ENCODE results near the gene SOX5. TPM values are rescaled to one million over a fixed set of nuclear protein-coding genes. Genes with fewer than 3 reads are reported as not detected.
"Not testable (repeated sequence)": the region's sequence is repeated elsewhere in the genome, so short reads cannot be mapped to it uniquely, and the experiment has no call there.

SOX5 gene
- total RNA-seq, 4 donors from 2014 or later = 1.3 to 9.6 (median 3.3) TPM

GRCh38 chr12:23830210-23830609 lies 119.3 kb downstream of the SOX5 start:
- ATAC-seq = no peak
- in situ Hi-C loops (cut with MboI; ENCODE audit: low sequenced_read_pairs in 4 of 4) = no loop called here
- TF ChIP-seq POLR2A (IDR thresholded peaks at IDR 0.05) = no peak
- no peak for TF ChIP-seq CTCF (IDR thresholded peaks at IDR 0.05 in 4 of 5, conservative IDR thresholded peaks at IDR 0.05 in 1 of 5)

GRCh38 chr12:23827353-23827752 lies 122.1 kb downstream of the SOX5 start:
- Histone ChIP-seq H3K4me3 (no peak overlapping the region), H3K9me3 (no peaks in the 10 kb centered on the region), H3K4me1 (no peaks in the 10 kb centered on the region), H3K27ac (no peak overlapping the region), H3K36me3 (no peaks in the 10 kb centered on the region), H3K27me3 (no peaks in the 10 kb centered on the region)
- no peak for DNase-seq
- ATAC-seq = no peak
- in situ Hi-C loops (cut with MboI; ENCODE audit: low sequenced_read_pairs in 4 of 4) (no loop called here), intact Hi-C loops (cut with DNase I; ENCODE audit: low total_unique reads) (no loop called here)
- no peak for TF ChIP-seq CTCF (IDR thresholded peaks at IDR 0.05 in 4 of 5, conservative IDR thresholded peaks at IDR 0.05 in 1 of 5)
- no peak for TF ChIP-seq POLR2A (IDR thresholded peaks at IDR 0.05)

More at GRCh38 chr12:23830210-23830609, 119.3 kb downstream of the SOX5 start:
- Histone ChIP-seq H3K4me1 (no peaks in the 10 kb centered on the region), H3K27me3 (no peaks in the 10 kb centered on the region), H3K4me3 (no peak overlapping the region), H3K27ac (no peak overlapping the region), H3K9me3 (no peaks in the 10 kb centered on the region), H3K36me3 (no peaks in the 10 kb centered on the region)
- intact Hi-C loops (cut with DNase I; ENCODE audit: low total_unique reads) = no loop called here
- no peak for DNase-seq

GRCh38 chr12:23825124-23825523 lies 124.3 kb downstream of the SOX5 start:
- H3K4me1 ChIP-seq; in situ Hi-C loops (cut with MboI; ENCODE audit: low sequenced_read_pairs in 4 of 4); DNase-seq; H3K4me3 ChIP-seq; intact Hi-C loops (cut with DNase I; ENCODE audit: low total_unique reads); H3K36me3 ChIP-seq; ATAC-seq; H3K27me3 ChIP-seq; H3K27ac ChIP-seq; H3K9me3 ChIP-seq: not testable (repeated sequence)

GRCh38 chr12:23824358-23824757 lies 125.1 kb downstream of the SOX5 start:
- H3K4me3 ChIP-seq = no peak overlapping the region
- no peaks in the 10 kb centered on the region for H3K4me1 ChIP-seq
- H3K27me3 ChIP-seq = no peaks in the 10 kb centered on the region
- DNase-seq = no peak
- no peaks in the 10 kb centered on the region for H3K36me3 ChIP-seq
- in situ Hi-C loops (cut with MboI; ENCODE audit: low sequenced_read_pairs in 4 of 4) (no loop called here), intact Hi-C loops (cut with DNase I; ENCODE audit: low total_unique reads) (no loop called here)
- no peak overlapping the region for H3K27ac ChIP-seq
- ATAC-seq = no peak
- TF ChIP-seq CTCF (IDR thresholded peaks at IDR 0.05 in 4 of 5, conservative IDR thresholded peaks at IDR 0.05 in 1 of 5) (no peak), POLR2A (IDR thresholded peaks at IDR 0.05) (no peak)
- no peaks in the 10 kb centered on the region for H3K9me3 ChIP-seq

- H3K4me1 ChIP-seq; H3K27ac ChIP-seq; DNase-seq; H3K9me3 ChIP-seq; intact Hi-C loops (cut with DNase I; ENCODE audit: low total_unique reads); H3K27me3 ChIP-seq; in situ Hi-C loops (cut with MboI; ENCODE audit: low sequenced_read_pairs in 4 of 4); H3K4me3 ChIP-seq; H3K36me3 ChIP-seq; ATAC-seq: not testable (repeated sequence)
Observed at GRCh38 chr12:23822883-23823282, 126.6 kb downstream of the SOX5 start.

- TF ChIP-seq POLR2A (IDR thresholded peaks at IDR 0.05) = no peak
- TF ChIP-seq CTCF (IDR thresholded peaks at IDR 0.05 in 4 of 5, conservative IDR thresholded peaks at IDR 0.05 in 1 of 5) = no peak
- Histone ChIP-seq H3K36me3 (no peaks in the 10 kb centered on the region), H3K4me1 (no peaks in the 10 kb centered on the region), H3K9me3 (no peaks in the 10 kb centered on the region), H3K4me3 (no peak overlapping the region), H3K27me3 (no peaks in the 10 kb centered on the region), H3K27ac (no peak overlapping the region)
- DNase-seq = no peak
- ATAC-seq = no peak
- intact Hi-C loops (cut with DNase I; ENCODE audit: low total_unique reads) (no loop called here), in situ Hi-C loops (cut with MboI; ENCODE audit: low sequenced_read_pairs in 4 of 4) (no loop called here)
Observed at GRCh38 chr12:23817345-23817744, 132.1 kb downstream of the SOX5 start.

Data from gastrocnemius medialis (tissue), 4 donors.